ENCODE results near the gene ZNF638.
A peak's percentile ranks its signal among the peaks of the same experiment; 100 is the strongest.

ZNF638 gene

DNA sequence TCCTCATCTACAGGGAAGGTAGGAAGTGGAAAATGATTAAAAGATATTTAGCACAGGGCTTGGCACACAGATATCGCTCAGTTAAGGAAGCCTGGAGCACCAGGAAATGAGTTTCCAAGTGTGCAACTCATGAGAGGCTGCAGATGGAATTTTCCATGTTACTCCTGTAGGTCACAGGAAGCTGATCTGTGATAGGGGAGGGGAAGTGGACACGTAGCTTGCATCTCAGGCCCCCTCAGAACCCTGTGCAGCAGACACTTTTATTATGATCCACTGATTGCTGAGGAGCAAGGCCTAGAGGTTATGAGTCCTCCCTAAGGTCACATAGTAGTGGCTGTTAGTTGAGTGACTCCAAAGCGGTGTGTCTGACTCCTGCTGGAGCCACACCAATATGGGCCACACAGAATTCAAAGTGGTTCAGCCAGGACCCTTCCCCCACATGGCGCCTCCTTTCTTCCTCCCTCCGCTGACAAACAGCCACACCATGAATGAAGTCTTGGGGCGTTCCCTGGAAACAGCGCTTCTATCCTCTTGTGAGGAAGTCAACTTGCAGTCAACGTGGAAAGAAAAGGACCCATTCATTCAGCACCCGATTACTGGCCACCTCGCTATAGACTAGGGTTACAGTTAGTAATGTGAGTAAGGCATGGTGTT lies 143.3 kb downstream of the ZNF638 start:
- DNase-seq, result no peak

- no peak for DNase-seq
Observed at GRCh38 chr2:71476495-71476894, 144.9 kb downstream of the ZNF638 start.

DNA sequence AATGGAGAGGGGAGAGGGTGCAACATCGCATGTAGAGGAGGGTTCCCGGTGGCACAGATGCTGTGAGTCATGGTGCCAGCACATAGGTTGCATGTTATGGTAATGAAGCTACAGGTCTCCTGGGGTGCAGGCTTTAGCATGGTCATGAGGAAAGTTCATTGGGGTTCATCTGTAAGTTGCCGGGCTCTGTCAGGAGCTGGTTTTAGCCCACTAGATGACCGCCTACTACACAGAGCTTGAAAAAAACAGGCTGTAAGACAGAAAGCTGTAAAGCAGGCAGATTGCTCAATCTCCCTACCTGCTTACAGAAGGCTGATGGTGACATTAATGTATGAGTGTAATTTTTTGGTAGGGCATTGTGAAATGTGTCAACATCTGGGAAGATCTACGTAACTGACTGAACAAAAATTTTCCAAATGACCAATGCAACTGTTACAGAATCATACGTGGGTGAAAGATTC lies 145.7 kb downstream of the ZNF638 start:
- peak in 1 of 2 donors; percentile 13 for DNase-seq

GRCh38 chr2:71478806-71479205 lies 147.2 kb downstream of the ZNF638 start:
- DNase-seq, result no peak

DNA sequence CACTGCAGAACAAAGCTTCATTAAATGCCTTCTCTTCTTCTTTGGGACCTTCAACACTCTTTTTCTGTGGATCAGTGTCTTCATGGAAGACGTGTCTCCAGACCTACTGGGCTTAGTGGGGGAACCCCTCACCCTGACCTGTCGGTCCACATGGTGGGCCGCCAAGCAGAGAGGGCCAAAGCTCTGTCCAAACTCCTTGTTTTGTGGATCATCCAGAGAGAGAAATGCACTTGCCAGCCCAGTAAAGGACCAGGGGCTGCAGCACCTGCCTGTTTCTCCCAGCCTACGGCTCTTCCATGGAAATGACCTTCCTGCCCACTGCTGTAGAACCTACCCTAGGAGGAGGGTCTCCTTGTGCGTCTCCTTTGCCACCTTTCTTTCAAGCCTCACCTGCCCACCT lies 147.7 kb downstream of the ZNF638 start:
- no peak for DNase-seq

DNA sequence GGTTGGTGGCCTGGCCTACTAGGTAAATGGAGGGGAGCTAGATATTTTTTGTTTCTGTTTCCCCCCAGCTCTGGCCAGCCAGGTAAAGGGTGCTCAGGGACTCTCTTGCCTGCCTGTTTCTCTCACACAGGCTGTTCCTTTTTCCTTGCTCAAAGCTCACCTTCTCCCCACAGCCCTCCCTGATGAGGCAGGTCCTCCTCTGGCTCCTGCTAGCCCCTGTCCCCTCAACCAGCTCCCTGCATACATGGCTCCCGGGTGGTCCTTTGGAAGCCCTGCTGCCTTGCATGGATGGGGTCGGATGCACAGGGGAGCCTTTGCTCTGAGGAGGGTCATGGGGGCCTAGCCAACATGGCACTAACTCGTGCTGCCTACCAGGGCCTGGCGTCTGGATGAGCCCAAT lies 149.5 kb downstream of the ZNF638 start:
- no peak for DNase-seq

DNA sequence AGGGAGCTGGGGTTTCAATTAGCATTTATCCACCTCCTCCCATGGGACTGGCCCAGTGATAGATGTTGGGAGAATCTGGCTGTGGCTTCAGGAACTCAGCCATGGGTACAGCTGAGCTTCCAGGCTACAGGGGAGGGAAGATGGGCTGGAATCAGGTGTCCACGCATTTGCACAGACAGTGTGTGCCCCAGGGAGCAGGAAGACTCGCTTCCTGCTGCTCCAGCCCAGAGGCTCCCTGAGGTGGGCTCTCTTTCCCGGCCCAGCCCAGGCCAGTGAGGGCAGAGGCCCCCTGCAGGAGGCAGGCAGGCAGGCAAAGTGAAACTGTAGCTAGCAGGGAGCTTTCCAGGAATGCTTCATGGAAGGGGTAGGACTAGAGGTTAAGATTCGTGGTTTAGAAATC lies 150.5 kb downstream of the ZNF638 start:
- DNase-seq, result no peak

DNA sequence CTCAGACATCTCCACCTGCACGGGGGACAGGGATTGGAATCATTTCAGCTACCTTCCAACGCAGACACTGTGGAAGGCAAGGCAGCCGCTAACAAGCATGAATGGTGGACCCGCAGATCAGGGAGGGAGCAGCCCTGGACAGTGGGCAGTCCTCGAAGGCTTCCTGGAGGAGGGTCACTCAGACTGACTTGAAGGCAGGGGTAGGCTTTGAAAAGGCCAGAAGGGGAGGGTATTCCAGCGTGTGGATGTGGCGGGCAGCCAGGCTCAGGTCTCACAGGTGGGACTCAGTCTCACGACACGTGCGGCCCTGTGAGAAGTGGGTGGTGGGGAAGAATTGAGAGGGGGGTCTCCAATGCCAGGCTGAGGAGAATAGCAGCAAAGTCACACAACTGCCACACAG lies 151.7 kb downstream of the ZNF638 start:
- no peak for DNase-seq

DNA sequence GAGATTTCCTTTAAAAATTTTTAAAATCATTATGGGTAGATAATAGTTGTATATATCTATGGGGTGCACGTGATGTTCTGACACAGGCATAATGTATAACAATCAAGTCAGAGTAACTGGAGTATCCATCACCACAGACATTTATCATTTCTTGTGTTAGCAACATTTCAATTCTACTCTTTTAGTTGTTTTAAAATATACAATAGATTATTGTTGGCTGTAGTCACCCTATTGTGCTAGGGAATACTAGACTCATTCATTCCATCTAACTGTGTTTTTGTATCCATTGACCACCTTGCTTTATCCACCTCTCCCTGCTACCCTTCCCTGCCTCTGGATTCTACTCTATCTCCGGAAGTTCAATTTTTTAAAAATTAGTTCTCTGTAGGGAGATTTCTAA lies 152.8 kb downstream of the ZNF638 start:
- no peak for DNase-seq
